T-cell (primary cell): ENCODE results near the gene PARD3. TPM values are rescaled to one million over a fixed set of nuclear protein-coding genes. Genes with fewer than 3 reads are reported as not detected.

Source experiments
- ATAC-seq, 4 experiments: fragments of 200-7000 bp in 3 of 4; fragments of 150-1000 bp in 1 of 4; cut with Tn5 transposase; replicated peaks in 1 of 4; 1 replicate in 3 of 4; 2 replicates in 1 of 4; pipeline ENCODE4 v1.10.0; 2021; ENCODE audit warnings: moderate library complexity in 3 of 4, mild to moderate bottlenecking in 2 of 4, moderate number of reproducible peaks in 1 of 4
- CTCF ChIA-PET, 2 donors: fragments of 300-600 bp; sonication (Branson Sonifier 250); formaldehyde crosslinking; loops; one replicate each; lab custom pipeline; 2022; ENCODE audit warnings: antibody characterized with exemption in 2 of 2; lab: Charles Lee
- POLR2A ChIA-PET, 2 donors: fragments of 300-600 bp; sonication (Branson Sonifier 250); formaldehyde crosslinking; loops; one replicate each; lab custom pipeline; 2022; ENCODE audit warnings: antibody characterized with exemption in 2 of 2; lab: Charles Lee
- DNase-seq, 35 experiments: peaks; one replicate each; pipeline versions ENCODE4 v3.0.0 to v3.0.0-alpha.2; 2013 to 2023
- H3K27ac ChIP-seq: one replicate; pipeline ENCODE4 v1.5.1; 2013; ENCODE audit warnings: low read length
- H3K27me3 ChIP-seq, 2 experiments: replicated peaks in 1 of 2; 1 replicate in 1 of 2; 2 replicates in 1 of 2; pipeline versions ENCODE4 v1.6.1 to v1.7.0; 2013; ENCODE audit warnings: low read length in 1 of 2, mixed read lengths in 1 of 2; ENCODE audit not compliant: control insufficient read depth in 2 of 2, insufficient read depth in 2 of 2; ENCODE audit errors: extremely low read depth in 1 of 2
- H3K36me3 ChIP-seq, 2 donors: 1 replicate in 1 of 2; 2 replicates in 1 of 2; pipeline versions ENCODE4 v1.6.1 to v1.7.0; 2013; ENCODE audit warnings: low read length in 1 of 2; ENCODE audit not compliant: control insufficient read depth in 2 of 2, insufficient read depth in 1 of 2; ENCODE audit errors: extremely low read depth in 1 of 2
- H3K4me1 ChIP-seq, 2 experiments: 1 replicate in 1 of 2; 2 replicates in 1 of 2; pipeline versions ENCODE4 v1.6.1 to v1.7.0; 2013; ENCODE audit warnings: low read length in 2 of 2, mixed read lengths in 1 of 2; ENCODE audit not compliant: insufficient read depth in 2 of 2, control insufficient read depth in 1 of 2; ENCODE audit errors: extremely low read depth in 1 of 2
- H3K4me3 ChIP-seq, 2 donors: 1 replicate in 1 of 2; 2 replicates in 1 of 2; pipeline versions ENCODE4 v1.5.1 to v1.7.0; 2013; ENCODE audit warnings: mild to moderate bottlenecking in 2 of 2, low read length in 1 of 2, moderate library complexity in 1 of 2; ENCODE audit not compliant: control insufficient read depth in 1 of 2; ENCODE audit errors: extremely low read depth in 1 of 2
- H3K9me3 ChIP-seq: 2 replicates; pipeline ENCODE4 v1.7.0; 2013
- H3K27ac Mint-ChIP-seq, 2 donors: one replicate each; pipeline ENCODE4 v1.8.0; 2020 to 2021; ENCODE audit warnings: mild to moderate bottlenecking in 2 of 2, mixed read lengths in 2 of 2
- H3K27me3 Mint-ChIP-seq, 2 donors: one replicate each; pipeline ENCODE4 v1.8.0; 2021 to 2022; ENCODE audit warnings: mixed read lengths in 2 of 2
- H3K36me3 Mint-ChIP-seq: one replicate; pipeline ENCODE4 v1.8.0; 2021; ENCODE audit warnings: mixed read lengths
- H3K4me1 Mint-ChIP-seq, 3 donors: one replicate each; pipeline ENCODE4 v1.8.0; 2020 to 2022; ENCODE audit warnings: mixed read lengths in 3 of 3, mild to moderate bottlenecking in 1 of 3
- H3K4me3 Mint-ChIP-seq, 3 donors: one replicate each; pipeline ENCODE4 v1.8.0; 2020 to 2022; ENCODE audit warnings: mild to moderate bottlenecking in 3 of 3, mixed read lengths in 3 of 3, moderate library complexity in 3 of 3
- H3K9me3 Mint-ChIP-seq, 3 donors: one replicate each; pipeline ENCODE4 v1.8.0; 2020 to 2022; ENCODE audit warnings: mixed read lengths in 3 of 3
- WGBS: methylation state at CpG from one replicate; pipeline ENCODE4 v1.1.5; 2013; ENCODE audit warnings: missing lambda C conversion rate; ENCODE audit not compliant: insufficient coverage; 5-methylcytosine and 5-hydroxymethylcytosine counted together
- total RNA-seq, 35 experiments: library from RNA in 6 of 35; stranded (reverse) in 6 of 35; fragments of 120-200 nt in 1 of 35; gene quantifications; one replicate each; pipeline versions ENCODE4 v1.2.1 to v1.2.4 and lab custom pipeline; 2013 to 2026

Gene PARD3
- total RNA-seq, 5 donors from 2014 or later (not counting 1 experiment from before 2014, with no cell fraction given), result 0.36 to 0.92 (median 0.65) TPM

DNA sequence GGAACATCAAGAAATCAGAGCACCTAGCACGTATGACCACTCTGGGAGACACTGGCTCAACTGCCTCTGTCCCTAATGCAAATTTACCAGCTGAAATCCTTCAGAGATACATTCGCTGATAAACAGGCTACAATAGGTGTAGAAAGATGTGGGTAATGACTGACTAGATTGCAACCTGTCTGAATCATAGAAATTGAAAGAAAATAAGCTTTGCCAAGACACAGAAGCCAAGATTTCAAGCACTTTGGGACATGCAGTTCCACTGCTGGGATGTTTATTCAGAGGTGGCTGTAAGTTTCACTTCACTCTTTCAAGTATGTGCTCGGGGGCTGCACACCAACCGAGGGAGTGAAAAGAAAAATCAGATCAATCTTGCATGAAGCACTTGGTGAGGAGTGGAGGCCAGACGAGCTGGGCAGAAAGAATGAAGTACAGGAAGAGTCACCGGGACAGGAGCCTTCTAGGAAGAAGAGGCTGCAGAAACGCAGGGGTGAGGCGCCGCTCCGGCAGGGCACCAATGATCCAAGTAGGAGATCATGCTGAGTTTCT, 276.7 kb downstream of the PARD3 start:
- DNase-seq (no peak), ATAC-seq (no peak)
- Histone ChIP-seq H3K27ac (no peak overlapping the region), H3K4me3 (no peak overlapping the region), H3K9me3 (no peaks in the 10 kb centered on the region), H3K27me3 (no peaks in the 10 kb centered on the region), H3K36me3 (no peaks in the 10 kb centered on the region), H3K4me1 (no peaks in the 10 kb centered on the region)
- ChIA-PET POLR2A (no interaction called here), CTCF (no interaction called here)
- Mint-ChIP-seq H3K4me1 (peaks cover 0 to 2% (median 0%) of the 10 kb centered on the region in 3 donors), H3K27me3 (peaks cover 4% of the 10 kb centered on the region in 2 donors), H3K4me3 (no peak overlapping the region), H3K36me3 (no peaks in the 10 kb centered on the region), H3K9me3 (no peaks in the 10 kb centered on the region), H3K27ac (no peak overlapping the region)
- WGBS, result 85% methylated on average over 7 of the region's 10 CpGs

- Mint-ChIP-seq H3K27me3 (peaks cover 4 to 7% of the 10 kb centered on the region in 2 donors), H3K4me3 (no peak overlapping the region), H3K27ac (no peak overlapping the region), H3K4me1 (peaks cover 0 to 2% (median 0%) of the 10 kb centered on the region in 3 donors), H3K9me3 (no peaks in the 10 kb centered on the region), H3K36me3 (no peaks in the 10 kb centered on the region)
- no CpG with 5 or more reads among the region's 6 CpGs for WGBS
- no peaks in the 10 kb centered on the region for H3K36me3 ChIP-seq
- DNase-seq (no peak), ATAC-seq (no peak)
- H3K9me3 ChIP-seq, result no peaks in the 10 kb centered on the region
- CTCF ChIA-PET, result no interaction called here
- no peaks in the 10 kb centered on the region for H3K27me3 ChIP-seq
- H3K27ac ChIP-seq, result no peak overlapping the region
- no peaks in the 10 kb centered on the region for H3K4me1 ChIP-seq
- no peak overlapping the region for H3K4me3 ChIP-seq
- POLR2A ChIA-PET, result no interaction called here
Measured at GRCh38 chr10:34537629-34538231, 277.4 kb downstream of the PARD3 start.

DNA sequence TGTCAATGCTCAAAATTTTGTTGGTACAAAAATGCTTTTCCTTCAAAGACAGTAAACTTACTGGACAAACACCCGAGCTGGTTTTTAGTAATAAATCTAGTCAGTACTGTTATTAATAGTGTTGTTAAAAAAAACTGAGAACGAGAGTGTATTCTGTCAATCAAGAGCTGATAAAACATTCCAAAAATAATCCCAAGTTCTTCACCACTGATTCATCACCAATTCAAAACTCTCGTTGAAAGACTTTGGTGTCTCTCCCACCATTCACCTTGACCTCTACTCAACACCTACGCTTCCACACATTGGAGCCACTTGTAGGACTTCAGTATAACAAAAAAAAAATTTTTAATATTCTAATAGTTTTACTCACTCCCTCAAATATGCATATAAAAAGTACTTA, 279.2 kb downstream of the PARD3 start:
- Mint-ChIP-seq H3K27ac (no peak overlapping the region), H3K27me3 (peaks cover 4 to 10% of the 10 kb centered on the region in 2 donors)
- CTCF ChIA-PET, result no interaction called here

GRCh38 chr10:34530778-34531177, 284.3 kb downstream of the PARD3 start:
- Histone ChIP-seq H3K9me3 (peaks cover 2% of the 10 kb centered on the region), H3K4me3 (no peak overlapping the region), H3K27me3 (no peaks in the 10 kb centered on the region), H3K27ac (no peak overlapping the region), H3K36me3 (no peaks in the 10 kb centered on the region), H3K4me1 (no peaks in the 10 kb centered on the region)
- H3K27me3 Mint-ChIP-seq, result peaks cover 7% of the 10 kb centered on the region in 2 donors
- no peak overlapping the region for H3K4me3 Mint-ChIP-seq
- CTCF ChIA-PET, result no interaction called here
- no peaks in the 10 kb centered on the region for H3K4me1 Mint-ChIP-seq
- H3K27ac Mint-ChIP-seq, result no peak overlapping the region
- POLR2A ChIA-PET, result no interaction called here
- H3K9me3 Mint-ChIP-seq, result peaks cover 0 to 9% (median 8%) of the 10 kb centered on the region in 3 donors
- no peaks in the 10 kb centered on the region for H3K36me3 Mint-ChIP-seq
- no peak for DNase-seq
- ATAC-seq, result no peak
- WGBS, result 84% methylated on average over 2 of the region's 4 CpGs

More for the DNA sequence above, 279.2 kb downstream of the PARD3 start:
- Mint-ChIP-seq H3K9me3 (peaks cover 0 to 8% (median 4%) of the 10 kb centered on the region in 3 donors), H3K4me1 (peaks cover 0 to 2% (median 0%) of the 10 kb centered on the region in 3 donors), H3K4me3 (no peak overlapping the region), H3K36me3 (no peaks in the 10 kb centered on the region)
- WGBS, result 100% methylated on average over 1 of the region's 4 CpGs
- H3K27me3 ChIP-seq, result no peaks in the 10 kb centered on the region
- ATAC-seq, result no peak
- no peak overlapping the region for H3K27ac ChIP-seq
- DNase-seq, result no peak
- POLR2A ChIA-PET, result interaction anchor here in 1 of 2 donors (0.7 kb wide), 1 partner anchor 36 kb away, joined by 3 read pairs; no protein-coding TSS in a partner anchor
- no peak overlapping the region for H3K4me3 ChIP-seq
- H3K4me1 ChIP-seq, result no peaks in the 10 kb centered on the region
- peaks cover 2% of the 10 kb centered on the region for H3K9me3 ChIP-seq
- H3K36me3 ChIP-seq, result no peaks in the 10 kb centered on the region

- DNase-seq (no peak), ATAC-seq (no peak)
- Mint-ChIP-seq H3K4me3 (no peak overlapping the region), H3K27me3 (peaks cover 3 to 7% of the 10 kb centered on the region in 2 donors), H3K36me3 (no peaks in the 10 kb centered on the region), H3K4me1 (no peaks in the 10 kb centered on the region), H3K9me3 (peaks cover 0 to 9% (median 8%) of the 10 kb centered on the region in 3 donors), H3K27ac (no peak overlapping the region)
- no peaks in the 10 kb centered on the region for H3K36me3 ChIP-seq
- WGBS, result no CpG with 5 or more reads among the region's 3 CpGs
- H3K9me3 ChIP-seq, result peaks cover 2% of the 10 kb centered on the region
- ChIA-PET CTCF (no interaction called here), POLR2A (no interaction called here)
- no peaks in the 10 kb centered on the region for H3K27me3 ChIP-seq
- H3K27ac ChIP-seq, result no peak overlapping the region
- H3K4me1 ChIP-seq, result no peaks in the 10 kb centered on the region
- H3K4me3 ChIP-seq, result no peak overlapping the region
Measured at GRCh38 chr10:34528320-34528719, 286.8 kb downstream of the PARD3 start.

- Mint-ChIP-seq H3K4me1 (peaks cover 3 to 7% (median 3%) of the 10 kb centered on the region in 3 donors), H3K27ac (no peak overlapping the region), H3K9me3 (peaks cover 0 to 9% (median 8%) of the 10 kb centered on the region in 3 donors), H3K36me3 (no peaks in the 10 kb centered on the region), H3K27me3 (peaks cover 0 to 6% of the 10 kb centered on the region in 2 donors), H3K4me3 (no peak overlapping the region)
- ATAC-seq (no peak), DNase-seq (no peak)
- ChIA-PET CTCF (no interaction called here), POLR2A (no interaction called here)
- WGBS, result 65% methylated on average over 6 of the region's 7 CpGs
- peaks cover 2% of the 10 kb centered on the region for H3K9me3 ChIP-seq
- H3K4me1 ChIP-seq, result no peaks in the 10 kb centered on the region
- H3K27ac ChIP-seq, result no peak overlapping the region
- no peaks in the 10 kb centered on the region for H3K36me3 ChIP-seq
- no peaks in the 10 kb centered on the region for H3K27me3 ChIP-seq
- no peak overlapping the region for H3K4me3 ChIP-seq
Measured at GRCh38 chr10:34526758-34527730, 288.1 kb downstream of the PARD3 start.
